ENCODE results near the gene IL1F10.
A peak's percentile ranks its signal among the peaks of the same experiment; 100 is the strongest.

The IL1F10 gene

GRCh38 chr2:113058998-113059960, 8.5 kb upstream of the IL1F10 start, which contains the start of gene IL36RN:
IL36RN (plus strand) TSS chr2:113059198; CDS start chr2:113059439, 241 bp downstream.
- no peak for DNase-seq

- DNase-seq, result no peak
These were observed 7.4 kb upstream of the IL1F10 start for GRCh38 chr2:113060396-113060795.

- no peak for DNase-seq
These were observed 7.0 kb upstream of the IL1F10 start for GRCh38 chr2:113060796-113061195.

GRCh38 chr2:113061241-113061640, 6.5 kb upstream of the IL1F10 start:
- DNase-seq, result no peak

GRCh38 chr2:113061896-113062770, 5.6 kb upstream of the IL1F10 start:
- DNase-seq, result no peak

GRCh38 chr2:113064281-113064680, 3.5 kb upstream of the IL1F10 start:
- DNase-seq, result no peak

GRCh38 chr2:113064898-113065297, 2.9 kb upstream of the IL1F10 start:
- no peak for DNase-seq

GRCh38 chr2:113068249-113068648, 479 bp downstream of the IL1F10 start:
- no peak for DNase-seq

- DNase-seq, result no peak
These were observed 1.1 kb downstream of the IL1F10 start for GRCh38 chr2:113068706-113069485.

- DNase-seq, result no peak
These were observed 2.2 kb downstream of the IL1F10 start for GRCh38 chr2:113069676-113070605.

GRCh38 chr2:113070606-113070975, 2.8 kb downstream of the IL1F10 start:
- no peak for DNase-seq

- DNase-seq, result no peak
These were observed 4.8 kb downstream of the IL1F10 start for GRCh38 chr2:113072584-113072983.

GRCh38 chr2:113073325-113073834, 5.6 kb downstream of the IL1F10 start:
- DNase-seq, result no peak

- DNase-seq, result no peak
These were observed 7.3 kb downstream of the IL1F10 start for GRCh38 chr2:113075030-113075429.

- DNase-seq, result no peak
These were observed 7.8 kb downstream of the IL1F10 start for GRCh38 chr2:113075600-113075999.

GRCh38 chr2:113076954-113077669, 9.3 kb downstream of the IL1F10 start:
- DNase-seq, result no peak

- no peak for DNase-seq
These were observed 10.2 kb downstream of the IL1F10 start for GRCh38 chr2:113077921-113078320.

- no peak for DNase-seq
These were observed 10.6 kb downstream of the IL1F10 start for GRCh38 chr2:113078350-113078839.

- no peak for DNase-seq
These were observed 11.4 kb downstream of the IL1F10 start for GRCh38 chr2:113079131-113079530.

- DNase-seq, result peak; percentile 19
These were observed 12.4 kb downstream of the IL1F10 start for GRCh38 chr2:113080134-113080533.

Data from central memory CD4-positive, alpha-beta T cell (primary cell).